ENCODE results near the gene PPP1CC.

The PPP1CC gene

GRCh38 chr12:110708917-110709316, 33.8 kb downstream of the PPP1CC start:
- H2BK12ac ChIP-seq (ENCODE audit: low read length): no peak overlapping the region
- no peaks in the 10 kb centered on the region for H3K4me1 ChIP-seq (ENCODE audit: control insufficient read depth in 2 of 2, insufficient read depth in 1 of 2, low read depth in 1 of 2, low read length in 2 of 2)
- H3K23ac ChIP-seq (ENCODE audit: low read depth, low read length, poor library complexity): no peak overlapping the region
- H3K27me3 ChIP-seq (ENCODE audit: control insufficient read depth in 3 of 3, insufficient read depth in 3 of 3, low read depth in 1 of 3, low read length in 3 of 3): no peaks in the 10 kb centered on the region
- no peak overlapping the region for H3K4me3 ChIP-seq (ENCODE audit: low read length in 2 of 2)
- no peaks in the 10 kb centered on the region for H3K79me1 ChIP-seq (ENCODE audit: low read depth, low read length)
- no peak overlapping the region for H3K18ac ChIP-seq (ENCODE audit: low read length)
- H2BK15ac ChIP-seq (ENCODE audit: low read length): no peak overlapping the region
- H2AK5ac ChIP-seq (ENCODE audit: low read depth, low read length): no peak overlapping the region
- no peak overlapping the region for H4K8ac ChIP-seq (ENCODE audit: low read depth, low read length)
- H3K27ac ChIP-seq (replicated peaks; ENCODE audit: low read length): no peak overlapping the region
- H2BK120ac ChIP-seq (ENCODE audit: low read depth, low read length): no peak overlapping the region
- H3K4ac ChIP-seq (ENCODE audit: low read length): no peak overlapping the region
- no peak overlapping the region for H4K91ac ChIP-seq (ENCODE audit: low read depth, low read length, poor library complexity)
- no peak overlapping the region for H3K9ac ChIP-seq (ENCODE audit: low read depth, low read length, poor library complexity)
- no peak overlapping the region for H2AFZ ChIP-seq (ENCODE audit: low read length)
- H3K9me3 ChIP-seq (replicated peaks in 1 of 2; ENCODE audit: control insufficient read depth in 2 of 2, insufficient read depth in 1 of 2, low read depth in 1 of 2, low read length in 2 of 2): no peaks in the 10 kb centered on the region
- no peak overlapping the region for H3K4me2 ChIP-seq (ENCODE audit: insufficient read depth, low read length, poor library complexity, severe bottlenecking)
- H2BK5ac ChIP-seq (ENCODE audit: low read length): no peak overlapping the region
- no peak overlapping the region for H3K14ac ChIP-seq (ENCODE audit: low read length)
- no CpG with 5 or more reads among the region's 4 CpGs for whole genome bisulfite sequencing, 2 donors (ENCODE audit: extremely low coverage in 2 of 2, insufficient read length in 2 of 2, insufficient replicate concordance in 1 of 2)
- no peak for DNase-seq (ENCODE audit: low spot score)
- H3K36me3 ChIP-seq (replicated peaks in 1 of 2; ENCODE audit: control insufficient read depth in 2 of 2, insufficient read depth in 2 of 2, low read length in 2 of 2): peaks cover 0 to 8% of the 10 kb centered on the region in 2 donors

DNA sequence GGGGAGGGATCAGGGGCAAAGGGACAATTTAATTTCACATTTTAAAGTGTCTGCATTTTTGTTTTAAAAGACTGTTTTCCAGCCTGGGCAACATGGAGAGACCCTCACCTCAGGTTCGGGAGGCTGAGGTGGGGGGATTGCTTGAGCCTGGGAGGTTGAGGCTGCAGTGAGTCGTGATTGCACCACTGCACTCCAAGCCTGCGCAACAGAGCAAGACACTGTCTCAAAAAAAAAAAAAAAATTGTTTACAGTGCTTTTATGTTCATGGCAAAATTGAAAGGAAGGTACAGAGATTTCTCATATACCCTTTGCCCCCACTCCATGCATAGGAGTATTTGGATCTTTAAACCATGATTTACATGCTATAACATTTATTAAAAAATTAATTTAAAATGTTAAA, 37.4 kb downstream of the PPP1CC start:
- Histone ChIP-seq H4K8ac (ENCODE audit: low read depth, low read length) (no peak overlapping the region), H2AK5ac (ENCODE audit: low read depth, low read length) (no peak overlapping the region), H3K4me3 (ENCODE audit: low read length in 2 of 2) (no peak overlapping the region), H3K9me3 (replicated peaks in 1 of 2; ENCODE audit: control insufficient read depth in 2 of 2, insufficient read depth in 1 of 2, low read depth in 1 of 2, low read length in 2 of 2) (no peaks in the 10 kb centered on the region), H3K4me2 (ENCODE audit: insufficient read depth, low read length, poor library complexity, severe bottlenecking) (no peak overlapping the region), H3K23ac (ENCODE audit: low read depth, low read length, poor library complexity) (no peak overlapping the region), H2BK12ac (ENCODE audit: low read length) (no peak overlapping the region), H3K79me1 (ENCODE audit: low read depth, low read length) (no peaks in the 10 kb centered on the region), H4K91ac (ENCODE audit: low read depth, low read length, poor library complexity) (no peak overlapping the region), H2BK120ac (ENCODE audit: low read depth, low read length) (no peak overlapping the region), H3K14ac (ENCODE audit: low read length) (no peak overlapping the region), H3K4me1 (ENCODE audit: control insufficient read depth in 2 of 2, insufficient read depth in 1 of 2, low read depth in 1 of 2, low read length in 2 of 2) (no peaks in the 10 kb centered on the region), H3K36me3 (replicated peaks in 1 of 2; ENCODE audit: control insufficient read depth in 2 of 2, insufficient read depth in 2 of 2, low read length in 2 of 2) (no peaks in the 10 kb centered on the region), H3K18ac (ENCODE audit: low read length) (no peak overlapping the region), H3K27me3 (ENCODE audit: control insufficient read depth in 3 of 3, insufficient read depth in 3 of 3, low read depth in 1 of 3, low read length in 3 of 3) (no peaks in the 10 kb centered on the region), H2BK5ac (ENCODE audit: low read length) (no peak overlapping the region), H2AFZ (ENCODE audit: low read length) (no peak overlapping the region), H3K4ac (ENCODE audit: low read length) (no peak overlapping the region), H3K27ac (replicated peaks; ENCODE audit: low read length) (no peak overlapping the region), H3K9ac (ENCODE audit: low read depth, low read length, poor library complexity) (no peak overlapping the region), H2BK15ac (ENCODE audit: low read length) (no peak overlapping the region)
- DNase-seq (ENCODE audit: low spot score): no peak
- WGBS, 2 donors (ENCODE audit: extremely low coverage in 2 of 2, insufficient read length in 2 of 2, insufficient replicate concordance in 1 of 2): no CpG with 5 or more reads among the region's 3 CpGs

- no peak overlapping the region for H2AK5ac ChIP-seq (ENCODE audit: low read depth, low read length)
- H3K4me2 ChIP-seq (ENCODE audit: insufficient read depth, low read length, poor library complexity, severe bottlenecking): no peak overlapping the region
- no peak overlapping the region for H3K27ac ChIP-seq (replicated peaks; ENCODE audit: low read length)
- no peak overlapping the region for H3K23ac ChIP-seq (ENCODE audit: low read depth, low read length, poor library complexity)
- no CpG with 5 or more reads among the region's 5 CpGs for WGBS, 2 donors (ENCODE audit: extremely low coverage in 2 of 2, insufficient read length in 2 of 2, insufficient replicate concordance in 1 of 2)
- no peaks in the 10 kb centered on the region for H3K9me3 ChIP-seq (replicated peaks in 1 of 2; ENCODE audit: control insufficient read depth in 2 of 2, insufficient read depth in 1 of 2, low read depth in 1 of 2, low read length in 2 of 2)
- no peak overlapping the region for H2BK12ac ChIP-seq (ENCODE audit: low read length)
- no peak for DNase-seq (ENCODE audit: low spot score)
- H3K4ac ChIP-seq (ENCODE audit: low read length): no peak overlapping the region
- H3K18ac ChIP-seq (ENCODE audit: low read length): no peak overlapping the region
- no peaks in the 10 kb centered on the region for H3K36me3 ChIP-seq (replicated peaks in 1 of 2; ENCODE audit: control insufficient read depth in 2 of 2, insufficient read depth in 2 of 2, low read length in 2 of 2)
- no peak overlapping the region for H3K14ac ChIP-seq (ENCODE audit: low read length)
- H2BK15ac ChIP-seq (ENCODE audit: low read length): no peak overlapping the region
- no peaks in the 10 kb centered on the region for H3K4me1 ChIP-seq (ENCODE audit: control insufficient read depth in 2 of 2, insufficient read depth in 1 of 2, low read depth in 1 of 2, low read length in 2 of 2)
- H2BK120ac ChIP-seq (ENCODE audit: low read depth, low read length): no peak overlapping the region
- no peak overlapping the region for H3K4me3 ChIP-seq (ENCODE audit: low read length in 2 of 2)
- no peaks in the 10 kb centered on the region for H3K27me3 ChIP-seq (ENCODE audit: control insufficient read depth in 3 of 3, insufficient read depth in 3 of 3, low read depth in 1 of 3, low read length in 3 of 3)
- no peak overlapping the region for H2AFZ ChIP-seq (ENCODE audit: low read length)
- no peak overlapping the region for H2BK5ac ChIP-seq (ENCODE audit: low read length)
- no peak overlapping the region for H4K91ac ChIP-seq (ENCODE audit: low read depth, low read length, poor library complexity)
- H3K9ac ChIP-seq (ENCODE audit: low read depth, low read length, poor library complexity): no peak overlapping the region
- H3K79me1 ChIP-seq (ENCODE audit: low read depth, low read length): no peaks in the 10 kb centered on the region
- H4K8ac ChIP-seq (ENCODE audit: low read depth, low read length): no peak overlapping the region
These were observed 37.9 kb downstream of the PPP1CC start for GRCh38 chr12:110704750-110705149.

DNA sequence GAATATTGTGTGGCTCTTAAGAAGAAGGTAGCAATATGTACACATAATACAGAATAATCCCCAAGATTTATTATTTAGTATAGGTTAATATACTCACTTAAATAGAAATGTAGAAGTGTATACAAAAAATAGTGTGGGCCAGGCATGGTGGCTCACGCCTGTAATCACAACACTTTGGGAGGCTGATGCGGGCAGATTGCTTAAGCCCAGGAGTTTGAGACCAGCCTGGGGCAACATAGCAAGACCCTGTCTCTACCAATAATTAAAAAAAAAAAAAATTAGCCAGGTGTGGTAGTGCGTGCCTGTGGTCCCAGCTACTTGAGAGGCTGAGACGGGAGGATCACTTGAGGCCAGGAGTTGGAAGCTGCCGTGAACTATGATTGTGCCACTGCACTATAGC, 38.5 kb downstream of the PPP1CC start:
- H3K9me3 ChIP-seq (replicated peaks in 1 of 2; ENCODE audit: control insufficient read depth in 2 of 2, insufficient read depth in 1 of 2, low read depth in 1 of 2, low read length in 2 of 2): no peaks in the 10 kb centered on the region
- H3K4me1 ChIP-seq (ENCODE audit: control insufficient read depth in 2 of 2, insufficient read depth in 1 of 2, low read depth in 1 of 2, low read length in 2 of 2): no peaks in the 10 kb centered on the region
- no peak overlapping the region for H3K27ac ChIP-seq (replicated peaks; ENCODE audit: low read length)
- no peak overlapping the region for H3K18ac ChIP-seq (ENCODE audit: low read length)
- no peak overlapping the region for H3K14ac ChIP-seq (ENCODE audit: low read length)
- no peak for DNase-seq (ENCODE audit: low spot score)
- no peaks in the 10 kb centered on the region for H3K79me1 ChIP-seq (ENCODE audit: low read depth, low read length)
- H4K91ac ChIP-seq (ENCODE audit: low read depth, low read length, poor library complexity): no peak overlapping the region
- H2AK5ac ChIP-seq (ENCODE audit: low read depth, low read length): no peak overlapping the region
- H3K4ac ChIP-seq (ENCODE audit: low read length): no peak overlapping the region
- no peak overlapping the region for H2AFZ ChIP-seq (ENCODE audit: low read length)
- no peak overlapping the region for H2BK120ac ChIP-seq (ENCODE audit: low read depth, low read length)
- no CpG with 5 or more reads among the region's 5 CpGs for WGBS, 2 donors (ENCODE audit: extremely low coverage in 2 of 2, insufficient read length in 2 of 2, insufficient replicate concordance in 1 of 2)
- no peak overlapping the region for H3K23ac ChIP-seq (ENCODE audit: low read depth, low read length, poor library complexity)
- no peak overlapping the region for H2BK12ac ChIP-seq (ENCODE audit: low read length)
- no peak overlapping the region for H2BK15ac ChIP-seq (ENCODE audit: low read length)
- no peak overlapping the region for H3K9ac ChIP-seq (ENCODE audit: low read depth, low read length, poor library complexity)
- no peak overlapping the region for H4K8ac ChIP-seq (ENCODE audit: low read depth, low read length)
- no peaks in the 10 kb centered on the region for H3K36me3 ChIP-seq (replicated peaks in 1 of 2; ENCODE audit: control insufficient read depth in 2 of 2, insufficient read depth in 2 of 2, low read length in 2 of 2)
- no peak overlapping the region for H3K4me3 ChIP-seq (ENCODE audit: low read length in 2 of 2)
- no peak overlapping the region for H2BK5ac ChIP-seq (ENCODE audit: low read length)
- H3K27me3 ChIP-seq (ENCODE audit: control insufficient read depth in 3 of 3, insufficient read depth in 3 of 3, low read depth in 1 of 3, low read length in 3 of 3): no peaks in the 10 kb centered on the region
- H3K4me2 ChIP-seq (ENCODE audit: insufficient read depth, low read length, poor library complexity, severe bottlenecking): no peak overlapping the region
